GM18499 (cell line): ENCODE data around the gene SVIL.
"Not testable (repeated sequence)": the region's sequence is repeated elsewhere in the genome, so short reads cannot be mapped to it uniquely, and the experiment has no call there.

Experiments used
- ATAC-seq: cut with Tn5 transposase; IDR thresholded peaks from one replicate; pipeline ENCODE4 v1.9.1; 2021; ENCODE audit warnings: moderate number of reproducible peaks; ENCODE audit not compliant: insufficient read depth, unreplicated experiment

SVIL gene

GRCh38 chr10:29502351-29502750 lies 132.4 kb downstream of the SVIL start:
- no peak for ATAC-seq

DNA sequence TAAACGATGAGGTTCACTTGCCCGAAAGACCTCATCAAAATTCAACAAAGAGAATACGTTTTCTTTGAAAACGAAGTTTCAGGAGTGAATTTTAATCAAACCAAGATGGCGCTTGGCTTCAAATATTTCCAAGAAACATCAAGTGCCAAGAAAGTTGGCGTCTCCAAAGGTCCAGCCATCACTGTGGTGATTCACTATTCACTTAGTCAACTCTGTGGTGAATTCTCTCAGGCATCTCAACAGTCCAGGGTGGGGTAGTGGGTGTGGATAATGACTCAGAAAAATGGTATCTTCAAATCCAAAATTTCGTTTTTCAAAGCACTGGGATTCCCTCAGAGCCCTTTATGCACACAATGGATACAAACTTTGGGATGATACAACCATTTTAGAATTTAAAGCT lies 133.1 kb downstream of the SVIL start:
- no peak for ATAC-seq

DNA sequence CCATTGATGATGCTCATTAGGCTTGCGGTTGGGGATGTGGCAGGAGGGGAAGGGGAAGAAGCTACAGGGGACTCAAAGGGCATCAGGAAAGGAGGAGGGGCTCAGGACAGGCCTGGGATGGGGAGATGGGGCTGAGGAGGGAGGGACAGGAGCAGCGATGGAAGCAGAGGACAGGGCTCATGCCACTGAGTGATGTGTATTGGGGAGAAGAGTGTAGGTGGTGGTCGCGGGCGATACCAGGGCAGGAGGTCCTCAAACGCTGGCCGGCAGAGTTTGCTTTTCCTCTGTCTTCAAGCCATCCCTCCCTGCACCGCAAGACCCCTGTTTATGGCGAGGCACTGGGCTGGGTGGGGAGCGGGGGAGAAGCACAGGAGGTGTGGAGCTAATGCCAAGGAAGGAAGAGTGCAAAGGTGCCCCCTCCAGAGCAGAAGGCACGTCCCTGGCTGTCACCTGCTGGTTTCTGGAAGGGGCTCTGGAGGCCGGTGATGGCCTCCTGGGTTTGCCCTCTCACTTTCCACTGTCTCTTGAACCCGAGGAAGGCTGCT lies 134.7 kb downstream of the SVIL start:
- ATAC-seq = no peak

DNA sequence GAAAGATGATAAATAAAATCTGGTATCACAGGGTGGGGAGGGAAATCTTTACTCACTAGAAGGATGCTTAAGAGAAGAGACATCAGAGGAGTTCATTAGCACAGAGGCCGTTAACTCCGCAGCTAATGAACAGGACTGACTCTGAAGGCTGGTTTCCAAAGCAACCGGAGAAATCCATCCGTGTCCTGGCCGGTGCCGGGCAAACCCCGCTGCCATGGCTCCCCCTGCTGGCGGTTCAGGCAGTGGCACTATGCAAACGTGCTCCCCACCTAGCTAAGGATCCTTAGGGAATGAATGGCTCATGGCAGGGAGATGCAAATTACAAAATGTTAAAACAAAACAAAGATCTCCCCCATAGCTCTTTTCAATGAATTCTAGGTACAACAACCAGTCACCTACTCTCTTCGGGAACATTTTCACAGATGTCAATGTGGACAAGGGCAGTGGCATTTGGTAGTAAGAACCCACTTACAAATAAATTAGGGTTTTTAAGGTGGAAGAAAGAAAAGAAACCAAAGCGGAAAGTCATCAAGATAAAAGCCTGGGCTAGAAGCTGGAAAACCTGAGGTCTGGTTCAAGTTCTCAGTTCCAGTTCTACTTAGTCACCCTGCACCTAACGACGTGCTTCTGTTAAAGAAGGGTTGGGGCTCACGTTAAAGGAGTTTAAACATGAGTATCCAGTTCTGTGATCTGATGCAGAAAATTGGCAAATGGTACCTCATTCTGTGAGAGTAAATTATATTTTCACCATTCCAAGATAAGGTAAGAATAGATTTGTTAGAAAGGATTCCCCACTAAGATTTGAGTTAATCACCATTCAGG lies 138.2 kb downstream of the SVIL start:
- ATAC-seq = no peak

GRCh38 chr10:29495366-29495765 lies 139.4 kb downstream of the SVIL start:
- no peak for ATAC-seq

- ATAC-seq = no peak
Observed at GRCh38 chr10:29493697-29494096, 141.1 kb downstream of the SVIL start.

DNA sequence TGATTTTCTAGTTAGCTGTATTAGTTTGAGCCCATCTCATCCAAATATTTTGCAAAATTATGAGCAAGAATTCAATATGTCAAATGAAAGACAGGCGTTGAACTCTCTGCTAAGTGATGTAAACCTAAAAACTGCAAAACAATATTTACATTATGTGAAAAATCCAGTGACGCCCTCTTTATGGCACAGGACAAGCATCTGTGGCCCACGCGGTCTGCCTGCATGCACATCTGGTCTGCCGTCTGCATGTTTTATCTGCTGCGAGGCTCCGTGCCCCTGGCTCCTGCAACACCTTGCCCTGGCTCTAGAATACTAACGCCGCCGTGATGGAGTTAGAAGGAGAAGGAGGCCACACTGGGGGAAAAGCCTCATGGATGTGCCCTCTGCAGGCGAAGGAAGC lies 142.0 kb downstream of the SVIL start:
- no peak for ATAC-seq

- ATAC-seq = no peak
Observed at GRCh38 chr10:29491918-29492317, 142.9 kb downstream of the SVIL start.

DNA sequence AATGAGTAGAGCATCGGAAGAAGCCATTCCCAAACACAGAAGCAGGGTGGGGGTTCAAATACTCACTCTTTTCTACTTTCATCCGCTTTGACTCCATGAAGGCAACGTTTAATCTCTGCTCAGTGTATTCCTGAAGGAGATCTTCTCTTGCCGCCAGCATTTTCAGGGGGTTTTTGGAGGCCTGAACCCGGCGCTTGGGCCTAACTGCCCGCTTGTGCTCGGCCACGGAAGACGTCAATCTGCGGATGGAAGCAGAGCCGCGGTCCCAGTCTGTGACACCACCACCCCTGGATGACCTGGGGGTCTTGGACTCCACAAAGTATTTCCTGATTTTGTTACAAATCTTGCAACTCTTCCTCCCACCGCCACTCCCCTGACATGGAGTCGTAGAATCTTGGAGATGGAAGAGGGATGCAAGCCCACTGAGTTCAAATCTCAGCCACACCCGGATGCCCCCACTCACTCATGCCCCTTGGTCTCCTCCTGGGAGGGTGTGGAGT lies 143.9 kb downstream of the SVIL start:
- not testable (repeated sequence) for ATAC-seq

GRCh38 chr10:29488471-29488870 lies 146.3 kb downstream of the SVIL start:
- ATAC-seq = not testable (repeated sequence)

- not testable (repeated sequence) for ATAC-seq
Observed at GRCh38 chr10:29487884-29488266, 146.9 kb downstream of the SVIL start.

DNA sequence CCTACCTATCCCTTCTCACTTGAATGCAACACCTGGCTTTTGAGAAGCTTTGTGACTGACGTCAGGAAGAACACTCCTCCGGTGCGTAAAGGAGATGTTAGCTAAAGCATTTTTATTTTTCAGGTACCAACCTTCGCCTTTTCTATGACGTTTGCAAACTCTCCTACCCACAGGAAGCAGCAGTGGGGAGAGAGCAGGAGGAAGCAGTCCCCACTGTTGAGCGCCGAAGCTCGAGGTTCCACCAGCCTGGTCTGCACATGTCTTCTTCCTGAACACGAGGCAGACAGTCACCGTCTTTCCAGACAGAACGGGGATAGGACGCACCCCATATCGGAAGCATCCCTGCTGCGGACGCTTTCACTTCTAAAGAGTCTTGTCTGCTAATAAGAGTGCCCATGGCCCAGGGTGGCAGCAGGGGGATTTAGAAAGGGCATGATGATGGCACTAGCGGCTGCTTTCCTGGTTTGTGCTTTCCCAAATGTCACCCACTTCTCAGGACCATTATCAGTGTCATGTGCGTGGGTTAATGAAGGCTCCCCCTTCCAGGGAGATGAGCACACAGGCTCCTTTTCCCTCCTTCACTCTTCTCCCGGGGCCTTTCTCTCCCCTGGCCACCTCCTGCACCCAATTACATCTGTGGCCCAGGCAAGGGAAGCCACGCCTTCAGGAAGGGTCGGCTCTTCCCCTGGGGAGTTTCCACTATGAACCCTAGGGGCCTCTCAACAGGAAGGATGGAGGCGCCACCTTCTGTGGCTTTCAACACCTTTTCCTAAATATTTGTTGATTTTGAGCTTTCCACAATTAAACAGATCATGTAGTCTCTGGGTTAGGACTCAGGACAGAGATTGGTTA lies 147.5 kb downstream of the SVIL start:
- not testable (repeated sequence) for ATAC-seq

DNA sequence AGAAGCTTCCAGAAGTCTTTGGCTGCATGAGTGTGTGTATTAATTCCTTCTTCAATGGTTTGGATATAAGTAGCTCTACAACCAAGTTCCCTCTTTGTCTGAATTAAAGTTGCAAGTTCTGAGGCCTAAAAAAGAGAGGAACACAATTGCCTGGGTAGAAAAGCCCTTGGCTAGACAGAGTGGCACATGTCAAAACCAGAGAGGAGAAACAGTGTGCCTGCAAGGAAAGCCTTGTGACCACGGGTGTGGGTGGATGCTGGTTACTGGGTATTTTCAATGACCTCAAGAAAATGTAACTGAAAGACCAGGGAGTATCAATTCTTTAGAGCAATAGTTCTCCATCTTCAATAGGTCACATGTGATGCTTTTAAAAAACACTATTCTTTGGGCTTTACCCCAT lies 148.3 kb downstream of the SVIL start:
- no peak for ATAC-seq

- not testable (repeated sequence) for ATAC-seq
Observed at GRCh38 chr10:29484677-29485076, 150.1 kb downstream of the SVIL start.

DNA sequence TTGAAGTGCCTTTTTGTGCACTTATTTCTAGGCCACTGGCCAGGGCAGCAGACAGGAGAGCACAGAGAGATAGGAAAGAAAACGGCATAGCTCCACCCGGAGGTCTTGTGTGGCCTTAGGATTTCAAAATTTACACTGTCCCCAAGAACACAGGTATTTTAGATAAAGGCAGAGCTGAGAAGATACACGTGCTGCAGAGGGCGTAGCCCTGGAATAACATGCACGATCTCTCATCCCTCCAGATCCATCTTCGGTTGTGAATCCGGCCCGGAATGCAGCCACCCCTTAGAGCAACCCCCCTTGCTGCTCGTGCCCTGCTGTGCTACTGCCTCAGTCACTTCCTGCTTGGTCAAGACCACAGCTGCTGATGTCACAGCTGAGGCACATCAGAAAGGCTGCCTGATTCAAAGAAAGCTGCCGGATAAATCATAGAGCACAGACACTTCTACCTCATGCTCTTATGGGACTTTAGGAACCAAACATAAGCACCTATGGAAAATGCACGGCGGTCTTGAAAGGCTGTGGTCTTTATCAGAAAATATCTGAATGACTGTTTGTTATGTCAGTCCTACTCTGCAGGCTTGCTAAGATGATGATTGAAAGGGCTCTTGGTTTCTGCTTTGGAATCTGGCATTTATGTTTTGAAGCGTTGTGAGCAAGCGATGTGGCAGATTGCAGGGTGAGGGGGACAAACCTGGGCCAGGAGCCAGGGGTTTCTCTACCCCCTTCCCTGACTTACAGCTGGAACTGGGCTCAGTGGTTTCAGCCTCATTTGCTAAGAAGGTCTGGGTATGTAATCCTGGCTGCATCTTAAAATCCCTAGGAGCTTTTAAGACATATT lies 152.0 kb downstream of the SVIL start:
- ATAC-seq = no peak

DNA sequence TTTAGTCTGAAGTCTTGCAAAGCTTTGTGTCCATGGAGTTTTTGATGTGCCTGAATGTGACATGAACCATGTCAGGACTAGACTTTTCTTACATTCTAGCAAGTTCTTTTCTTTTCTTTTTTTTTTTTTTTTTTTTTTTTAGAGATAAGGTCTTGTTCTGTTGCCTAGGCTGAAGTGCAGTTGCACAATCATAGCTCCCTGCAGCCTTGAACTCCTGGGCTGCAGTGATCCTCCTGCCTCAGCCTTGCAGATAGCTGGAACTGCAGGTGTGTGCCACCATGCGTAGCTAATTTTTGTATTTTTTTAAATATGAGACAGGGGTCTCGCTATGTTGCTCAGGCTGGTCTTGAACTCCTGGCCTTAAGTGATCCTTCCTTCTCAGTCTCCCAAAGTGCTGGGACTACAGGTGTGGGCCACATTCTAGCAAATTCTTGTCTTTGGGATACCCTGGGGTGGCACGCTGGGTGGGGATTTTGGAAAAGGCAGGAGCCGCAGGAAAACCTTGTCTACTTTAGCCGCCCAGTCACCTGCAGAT lies 152.8 kb downstream of the SVIL start:
- no peak for ATAC-seq

DNA sequence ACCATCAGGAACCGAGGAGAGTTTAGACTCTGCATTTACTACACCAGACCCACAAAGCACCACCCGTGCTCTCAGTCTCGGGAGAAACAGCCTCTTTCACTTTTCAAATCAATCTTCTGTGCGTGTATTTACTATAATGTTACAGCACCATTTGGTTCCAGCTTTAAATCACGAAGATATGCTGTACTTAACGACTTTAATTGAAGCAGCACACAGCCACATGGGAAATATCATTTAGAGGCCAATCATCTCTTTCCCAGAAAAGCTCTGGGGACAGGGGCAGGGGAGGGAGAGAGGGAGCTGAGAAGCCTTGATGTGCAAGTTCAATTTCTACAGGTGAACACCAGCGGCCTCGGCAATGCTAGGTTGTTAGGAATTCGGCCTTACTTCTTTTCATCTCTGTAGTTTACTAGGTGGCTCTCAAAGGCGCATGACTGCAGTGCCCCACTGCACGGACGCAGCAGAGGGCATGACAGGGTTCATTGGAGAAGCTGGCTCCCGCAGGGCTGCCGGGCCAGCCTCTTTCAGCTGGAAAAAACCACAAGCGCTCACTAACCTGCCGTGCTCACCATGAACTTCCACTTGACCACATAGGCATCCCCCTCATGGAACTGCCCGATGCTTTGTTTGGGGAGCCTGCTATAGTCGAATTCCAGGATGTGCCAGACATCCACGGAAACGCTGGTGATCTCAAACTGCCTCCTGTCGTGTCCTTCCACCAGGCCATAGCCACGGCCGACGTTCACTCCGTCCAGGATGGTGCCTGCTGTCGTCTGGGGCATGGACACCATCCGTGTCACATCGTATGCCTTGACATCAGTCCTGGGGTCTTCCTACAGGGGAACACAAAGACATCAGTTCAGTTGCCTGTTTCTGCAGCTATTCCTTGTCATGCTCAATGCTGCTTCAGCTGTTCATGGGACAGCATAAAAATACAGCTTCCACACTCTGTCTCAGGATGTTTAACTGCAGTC lies 154.5 kb downstream of the SVIL start:
- ATAC-seq = no peak

- ATAC-seq = no peak
Observed at GRCh38 chr10:29479081-29479925, 155.5 kb downstream of the SVIL start.
